Panc1 (cell line): ENCODE results near the gene KAT5. TPM values are rescaled to one million over a fixed set of nuclear protein-coding genes. Genes with fewer than 3 reads are reported as not detected.

Source experiments
- ATAC-seq: fragments of 200-7000 bp; cut with Tn5 transposase; 2 replicates; pipeline ENCODE4 v1.9.1; 2020; ENCODE audit warnings: mild to moderate bottlenecking, moderate library complexity
- BruUV-seq: library from RNA; stranded (reverse); fragments of 400-500 nt; replicated peaks from 2 replicates; lab custom pipeline; 2021; lab: Mats Ljungman, UMichigan
- CTCF ChIA-PET: fragments of 300-600 bp; sonication (Branson Sonifier 250); formaldehyde crosslinking; loops from one replicate; lab custom pipeline; 2022; ENCODE audit warnings: antibody characterized with exemption; lab: Charles Lee
- POLR2A ChIA-PET: fragments of 300-600 bp; sonication (Branson Sonifier 250); formaldehyde crosslinking; loops from one replicate; lab custom pipeline; 2022; ENCODE audit warnings: antibody characterized with exemption; lab: Charles Lee
- DNase-seq: peaks from one replicate; pipeline ENCODE4 v3.0.0-alpha.2; 2010; ENCODE audit warnings: low read depth, low spot score
- H3K27ac ChIP-seq: 2 replicates; pipeline ENCODE4 v1.5.1; 2011; ENCODE audit warnings: mild to moderate bottlenecking, low read length, inconsistent platforms
- H3K27me3 ChIP-seq: fragments of 200-500 bp; sonication (Bioruptor generic); 2 replicates; pipeline ENCODE4 v1.6.0; 2014; ENCODE audit warnings: low read length, inconsistent platforms; ENCODE audit not compliant: control insufficient read depth, insufficient read depth
- H3K36me3 ChIP-seq: fragments of 200-500 bp; sonication (Bioruptor generic); 2 replicates; pipeline ENCODE4 v1.5.1; 2014; ENCODE audit warnings: inconsistent platforms, mild to moderate bottlenecking, low read length, moderate library complexity; ENCODE audit not compliant: control insufficient read depth, insufficient read depth
- H3K4me1 ChIP-seq: 2 replicates; pipeline ENCODE4 v1.5.1; 2011; ENCODE audit warnings: inconsistent platforms, mild to moderate bottlenecking, low read length, moderate library complexity; ENCODE audit not compliant: control insufficient read depth, insufficient read depth
- H3K4me3 ChIP-seq, 2 experiments: 2 replicates each; pipeline ENCODE4 v1.5.1; 2011 to 2012; ENCODE audit warnings: low read depth in 2 of 2, low read length in 2 of 2, mild to moderate bottlenecking in 2 of 2, inconsistent platforms in 1 of 2, moderate library complexity in 1 of 2
- H3K9me3 ChIP-seq: fragments of 200-500 bp; sonication (Bioruptor generic); 2 replicates; pipeline ENCODE4 v1.5.1; 2014; ENCODE audit warnings: low read depth, mild to moderate bottlenecking, inconsistent platforms, low read length, moderate library complexity; ENCODE audit not compliant: control insufficient read depth, insufficient read depth
- CTCF ChIP-seq: fragments of 450-650 bp; IDR thresholded peaks from 2 replicates; pipeline ENCODE4 v1.5.1; 2017; ENCODE audit warnings: mild to moderate bottlenecking
- POLR2AphosphoS5 ChIP-seq: IDR thresholded peaks from 2 replicates; pipeline ENCODE4 v1.6.1; 2012; ENCODE audit warnings: mild to moderate bottlenecking, low read depth, low read length, moderate library complexity
- REST ChIP-seq, 2 experiments: IDR thresholded peaks; 2 replicates each; pipeline ENCODE4 v1.6.1; 2011 to 2012; ENCODE audit warnings: low read depth in 2 of 2, control low read depth in 1 of 2, low read length in 1 of 2, mild to moderate bottlenecking in 1 of 2, moderate library complexity in 1 of 2; ENCODE audit not compliant: insufficient read depth in 1 of 2
- SIN3A ChIP-seq: IDR thresholded peaks from 2 replicates; pipeline ENCODE4 v1.6.1; 2012; ENCODE audit warnings: low read depth, mild to moderate bottlenecking, low read length, moderate library complexity, borderline replicate concordance; ENCODE audit not compliant: insufficient read depth
- TCF7L2 ChIP-seq: IDR thresholded peaks from 2 replicates; pipeline ENCODE4 v1.6.1; 2011; ENCODE audit warnings: mild to moderate bottlenecking, low read depth, low read length, inconsistent platforms
- in situ Hi-C: cut with HindIII; loops from 2 replicates; pipeline ENCODE4 v1.10.0; 2016; ENCODE audit warnings: low sequenced_read_pairs, low pct_unique_long_range_greater_than_20kb
- intact Hi-C: fragments of 100-400 bp; cut with micrococcal nuclease; formaldehyde crosslinking; loops from one replicate; pipeline ENCODE4 v1.10.0; 2022; ENCODE audit not compliant: unreplicated experiment
- total RNA-seq: library from RNA; stranded (reverse); gene quantifications from one replicate; pipeline ENCODE4 v1.2.1, GENCODE V29; 2021; ENCODE audit not compliant: unreplicated experiment

KAT5 gene
- total RNA-seq, 1 experiment from 2014 or later: 84.2 TPM

DNA sequence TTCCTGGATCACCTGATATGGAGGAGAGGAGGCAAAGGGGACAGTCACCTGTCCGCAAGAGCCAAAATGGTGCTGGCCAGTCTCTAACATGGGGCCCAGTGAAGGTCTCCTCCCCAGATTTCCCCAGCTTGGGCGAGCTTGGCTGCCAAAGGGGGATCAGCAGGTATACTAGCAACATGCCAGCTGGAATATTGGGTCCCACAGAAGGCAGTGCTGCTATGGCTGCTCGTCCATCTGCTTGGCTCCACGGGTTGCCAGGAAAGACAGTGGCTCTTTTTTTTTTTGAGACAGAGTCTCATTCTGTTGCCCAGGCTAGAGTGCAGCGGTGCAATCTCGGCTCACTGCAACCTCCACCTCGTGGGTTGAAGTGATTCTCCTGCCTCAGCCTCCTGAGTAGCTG, 12.7 kb upstream of the KAT5 start:
- TF ChIP-seq REST (IDR thresholded peaks at IDR 0.05; ENCODE audit: insufficient read depth in 1 of 2, low read depth in 2 of 2, low read length in 1 of 2): no peak
- TF ChIP-seq POLR2AphosphoS5: no peak
- no peak for TF ChIP-seq TCF7L2
- TF ChIP-seq CTCF: no peak
- no peak for TF ChIP-seq SIN3A
- Histone ChIP-seq H3K27ac (no peak overlapping the region), H3K4me1 (peaks cover 9% of the 10 kb centered on the region), H3K9me3 (no peaks in the 10 kb centered on the region), H3K27me3 (no peaks in the 10 kb centered on the region), H3K4me3 (no peak overlapping the region), H3K36me3 (no peaks in the 10 kb centered on the region)
- intact Hi-C loops (no loop called here), in situ Hi-C loops (no loop called here)
- ATAC-seq (no peak), DNase-seq (no peak)
- BruUV-seq: no TSS peak
- ChIA-PET CTCF (no interaction called here), POLR2A (interaction anchor here (0.5 kb wide), 1 partner anchor 31 kb away, joined by 3 read pairs; no protein-coding TSS in a partner anchor)

- TF ChIP-seq TCF7L2: no peak
- TF ChIP-seq REST (IDR thresholded peaks at IDR 0.05; ENCODE audit: insufficient read depth in 1 of 2, low read depth in 2 of 2, low read length in 1 of 2): no peak
- TF ChIP-seq CTCF: no peak
- TF ChIP-seq SIN3A: no peak
- TF ChIP-seq POLR2AphosphoS5: no peak
- no TSS peak for BruUV-seq
- Histone ChIP-seq H3K27ac (no peak overlapping the region), H3K4me3 (no peak overlapping the region), H3K4me1 (peaks cover 9% of the 10 kb centered on the region), H3K27me3 (0 out of 2 replicates have a peak, but pooled peaks cover 2% of the 10 kb centered on the region), H3K9me3 (no peaks in the 10 kb centered on the region), H3K36me3 (no peaks in the 10 kb centered on the region)
- ChIA-PET CTCF (no interaction called here), POLR2A (no interaction called here)
- DNase-seq: no peak
- intact Hi-C loops: loop anchor here (10.0 kb wide), 1 partner anchor 66 kb away; the partner anchor contains the start of gene SIPA1
- no peak for ATAC-seq
- in situ Hi-C loops: no loop called here
Observed at GRCh38 chr11:65700399-65700798, 11.7 kb upstream of the KAT5 start.
